SK-N-DZ (cell line): ENCODE data around the gene FAT1. TPM values are rescaled to one million over a fixed set of nuclear protein-coding genes. Genes with fewer than 3 reads are reported as not detected.
"Not testable (repeated sequence)": the region's sequence is repeated elsewhere in the genome, so short reads cannot be mapped to it uniquely, and the experiment has no call there.

ENCODE experiments used
- DNase-seq: peaks from one replicate; pipeline ENCODE4 v3.0.0-alpha.2; 2015; ENCODE audit warnings: low spot score
- polyA plus RNA-seq, 2 experiments: library from polyadenylated mRNA; depleted of rRNA; stranded (reverse); fragments of >200 nt; gene quantifications; 2 replicates each; pipeline ENCODE4 v1.2.3, GENCODE V29; 2014

Gene FAT1, protein sequence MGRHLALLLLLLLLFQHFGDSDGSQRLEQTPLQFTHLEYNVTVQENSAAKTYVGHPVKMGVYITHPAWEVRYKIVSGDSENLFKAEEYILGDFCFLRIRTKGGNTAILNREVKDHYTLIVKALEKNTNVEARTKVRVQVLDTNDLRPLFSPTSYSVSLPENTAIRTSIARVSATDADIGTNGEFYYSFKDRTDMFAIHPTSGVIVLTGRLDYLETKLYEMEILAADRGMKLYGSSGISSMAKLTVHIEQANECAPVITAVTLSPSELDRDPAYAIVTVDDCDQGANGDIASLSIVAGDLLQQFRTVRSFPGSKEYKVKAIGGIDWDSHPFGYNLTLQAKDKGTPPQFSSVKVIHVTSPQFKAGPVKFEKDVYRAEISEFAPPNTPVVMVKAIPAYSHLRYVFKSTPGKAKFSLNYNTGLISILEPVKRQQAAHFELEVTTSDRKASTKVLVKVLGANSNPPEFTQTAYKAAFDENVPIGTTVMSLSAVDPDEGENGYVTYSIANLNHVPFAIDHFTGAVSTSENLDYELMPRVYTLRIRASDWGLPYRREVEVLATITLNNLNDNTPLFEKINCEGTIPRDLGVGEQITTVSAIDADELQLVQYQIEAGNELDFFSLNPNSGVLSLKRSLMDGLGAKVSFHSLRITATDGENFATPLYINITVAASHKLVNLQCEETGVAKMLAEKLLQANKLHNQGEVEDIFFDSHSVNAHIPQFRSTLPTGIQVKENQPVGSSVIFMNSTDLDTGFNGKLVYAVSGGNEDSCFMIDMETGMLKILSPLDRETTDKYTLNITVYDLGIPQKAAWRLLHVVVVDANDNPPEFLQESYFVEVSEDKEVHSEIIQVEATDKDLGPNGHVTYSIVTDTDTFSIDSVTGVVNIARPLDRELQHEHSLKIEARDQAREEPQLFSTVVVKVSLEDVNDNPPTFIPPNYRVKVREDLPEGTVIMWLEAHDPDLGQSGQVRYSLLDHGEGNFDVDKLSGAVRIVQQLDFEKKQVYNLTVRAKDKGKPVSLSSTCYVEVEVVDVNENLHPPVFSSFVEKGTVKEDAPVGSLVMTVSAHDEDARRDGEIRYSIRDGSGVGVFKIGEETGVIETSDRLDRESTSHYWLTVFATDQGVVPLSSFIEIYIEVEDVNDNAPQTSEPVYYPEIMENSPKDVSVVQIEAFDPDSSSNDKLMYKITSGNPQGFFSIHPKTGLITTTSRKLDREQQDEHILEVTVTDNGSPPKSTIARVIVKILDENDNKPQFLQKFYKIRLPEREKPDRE (N-terminal part only)
- polyA plus RNA-seq (2014; cell fraction: cytosol; rRNA removed) = 9.6 and 10.0 TPM in 2 replicates
- 5.1 and 7.0 TPM in 2 replicates for polyA plus RNA-seq (2014; cell fraction: nucleus; rRNA removed)

DNA sequence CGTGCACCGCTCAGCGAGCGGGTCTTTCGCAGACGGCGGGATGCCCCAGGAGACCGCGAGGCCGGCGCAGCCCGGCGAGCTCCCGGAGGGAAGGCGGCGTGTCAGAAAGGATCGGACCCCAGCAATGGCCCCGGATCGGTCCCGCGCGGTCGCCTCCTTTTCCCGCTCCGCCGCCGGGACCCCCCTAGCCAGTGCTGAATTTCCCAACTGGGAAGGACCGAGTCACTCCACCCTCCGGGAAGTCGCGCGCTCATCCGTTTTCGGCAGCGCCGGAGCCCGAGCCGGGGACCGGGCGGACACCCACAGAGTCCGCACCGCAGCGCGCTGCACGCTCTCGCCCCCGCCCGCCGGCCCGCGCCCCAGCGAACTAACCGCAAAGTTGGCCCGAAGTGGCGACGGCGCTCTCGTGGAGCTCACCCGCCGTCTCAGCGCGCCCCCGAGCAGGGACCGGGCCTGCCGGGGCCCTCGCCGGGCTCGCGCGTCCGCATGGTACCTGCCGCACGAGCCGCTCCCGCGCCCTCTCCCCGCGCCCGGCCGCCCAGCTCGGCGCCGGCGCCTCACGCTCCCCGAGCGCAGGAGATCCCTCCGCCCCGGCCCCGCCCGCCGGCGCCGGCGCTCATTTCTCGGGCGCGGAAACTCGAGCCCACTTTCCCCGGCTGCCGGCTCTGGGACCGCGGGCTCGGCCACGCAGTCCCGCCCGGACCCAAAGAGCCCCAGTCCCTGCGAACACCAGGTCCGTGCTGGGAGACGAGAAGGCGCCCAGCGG lies at the start of gene FAT1:
FAT1 (minus strand) TSS at position 565 of the 766 bp plus-strand sequence. CDS start 14,029 bp downstream, outside the sequence.
- DNase-seq = peak; percentile 69

DNA sequence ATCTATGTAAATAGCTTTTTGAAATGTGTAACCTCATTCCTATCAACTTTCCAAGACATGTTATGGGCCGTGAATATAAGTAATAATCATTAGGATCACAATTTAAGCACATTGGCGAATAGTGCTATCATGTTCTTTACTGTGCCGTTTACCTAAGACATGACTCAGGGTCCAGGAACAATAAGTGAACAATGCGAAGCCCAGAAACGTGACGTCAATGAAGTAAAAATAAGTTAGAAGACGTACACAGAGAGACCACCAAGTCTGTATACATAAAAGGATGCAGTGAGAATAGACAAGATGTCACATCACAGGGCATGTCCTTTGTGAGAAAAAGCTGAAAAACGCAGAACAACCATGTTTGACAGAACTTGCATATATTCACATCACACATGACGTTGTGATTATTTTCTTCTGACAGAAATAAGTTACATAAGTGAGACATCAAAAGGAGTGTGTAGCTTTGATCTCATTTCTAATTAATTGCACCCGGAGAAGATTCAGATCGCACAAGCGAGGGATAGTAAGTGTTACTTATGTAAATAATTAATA lies 49.4 kb upstream of the FAT1 start:
- DNase-seq = no peak

DNA sequence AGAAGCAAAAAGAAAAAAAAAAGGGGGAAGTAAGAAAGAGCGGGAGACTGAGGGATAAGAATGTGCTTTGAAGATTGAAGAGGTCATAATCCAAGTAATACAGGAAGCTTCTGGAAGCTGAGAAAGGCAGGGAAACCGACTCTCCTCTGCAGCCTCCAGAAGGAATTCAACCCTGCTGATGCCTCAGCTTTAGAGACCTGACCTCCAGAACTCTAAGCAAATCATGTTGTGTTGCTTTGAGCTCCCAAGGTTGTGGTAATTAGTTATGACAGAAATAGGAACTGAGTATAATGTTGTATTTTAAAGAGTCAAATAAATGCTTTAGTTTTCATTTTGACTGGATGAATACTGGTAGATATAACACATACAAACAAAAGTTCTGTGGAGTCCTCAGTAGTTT lies 48.0 kb upstream of the FAT1 start:
- no peak for DNase-seq

DNA sequence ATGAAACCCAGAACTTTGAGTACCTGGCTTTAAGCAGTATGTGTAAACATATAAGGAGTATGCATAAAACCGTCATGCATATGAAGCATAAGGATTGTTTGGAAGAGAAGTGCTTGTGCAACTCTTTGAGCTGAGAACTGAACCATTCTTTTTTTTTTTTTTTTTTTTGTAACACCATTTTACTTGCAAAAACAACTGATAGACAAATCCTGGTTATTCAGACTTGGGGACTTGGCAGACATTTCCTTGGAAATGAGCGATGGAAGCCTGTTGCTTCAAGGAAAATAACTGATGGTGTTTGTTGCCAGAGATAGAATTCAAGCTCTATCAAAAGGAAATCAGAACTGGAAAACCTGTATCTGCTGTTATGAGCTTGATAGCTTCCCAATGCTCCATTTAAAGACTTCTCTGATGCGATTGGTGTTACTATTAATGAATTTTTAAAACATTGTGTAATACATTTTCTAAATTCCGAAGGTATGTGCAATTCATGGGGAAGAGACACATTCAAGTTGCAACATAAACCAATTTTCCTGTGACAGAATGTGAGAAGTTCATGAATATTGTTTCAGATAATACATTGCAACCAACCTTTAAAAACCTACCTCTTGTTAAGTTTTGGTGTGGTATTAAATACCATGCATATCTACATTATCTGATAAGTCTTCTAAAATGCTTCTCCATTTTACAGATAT lies 47.0 kb upstream of the FAT1 start:
- DNase-seq = no peak

DNA sequence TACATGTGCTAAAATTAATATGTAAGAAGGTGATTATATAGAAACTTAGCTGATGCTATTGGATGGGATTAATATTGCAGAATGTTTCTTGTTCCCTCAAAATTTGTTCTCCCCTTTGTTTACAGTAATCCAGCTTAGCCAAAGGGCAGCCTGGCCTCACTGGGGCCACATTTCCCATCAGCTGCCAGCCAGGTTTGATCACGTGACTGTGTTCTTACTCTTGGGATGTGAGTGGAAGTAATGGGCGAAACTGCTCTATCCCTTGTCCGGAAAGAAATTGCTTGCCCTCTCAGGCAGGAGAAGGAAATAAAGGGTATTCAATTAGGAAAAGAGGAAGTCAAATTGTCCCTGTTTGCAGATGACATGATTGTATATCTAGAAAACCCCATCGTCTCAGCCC lies 44.1 kb upstream of the FAT1 start:
- no peak for DNase-seq

DNA sequence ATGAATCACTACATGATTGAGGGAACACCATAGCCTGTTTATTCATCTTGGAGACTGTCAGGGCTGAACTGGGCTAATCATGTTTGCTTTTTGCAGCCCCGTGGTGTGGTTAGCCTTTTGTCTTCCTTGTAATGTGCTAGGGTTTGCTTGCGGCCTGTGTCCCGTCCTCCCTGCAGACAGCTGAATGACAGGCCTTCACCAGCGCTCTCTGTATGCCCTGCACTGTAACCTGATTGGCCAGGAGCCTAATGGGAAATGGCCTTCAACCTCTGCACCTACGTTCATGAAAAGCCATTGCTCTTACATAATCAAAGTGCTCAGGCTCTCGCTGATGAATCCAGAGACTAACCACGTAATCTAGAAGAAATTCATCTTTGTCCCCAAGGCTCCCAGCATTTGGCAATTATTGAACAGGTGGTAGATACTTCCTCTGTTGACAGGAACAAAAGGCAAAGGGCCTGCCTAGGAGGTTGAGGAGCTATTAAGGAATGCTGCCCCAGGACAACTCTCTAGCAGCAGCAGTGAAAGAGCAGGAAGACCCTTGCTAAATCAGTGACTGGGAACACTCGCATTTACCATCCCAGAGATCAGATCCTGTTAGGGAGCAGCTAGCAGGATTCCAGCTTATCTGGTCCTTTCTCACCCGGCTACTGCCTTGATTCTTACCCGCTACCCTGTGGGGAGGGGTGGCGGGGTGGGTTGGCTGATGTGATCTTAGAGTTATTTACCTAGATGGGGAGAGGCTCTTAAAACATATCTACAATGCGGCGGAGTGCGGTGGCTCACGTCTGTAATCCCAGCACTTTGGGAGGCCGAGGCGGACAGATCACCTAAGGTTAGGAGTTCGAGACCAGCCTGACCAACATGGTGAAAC lies 42.3 kb upstream of the FAT1 start:
- peak; percentile 6 for DNase-seq

DNA sequence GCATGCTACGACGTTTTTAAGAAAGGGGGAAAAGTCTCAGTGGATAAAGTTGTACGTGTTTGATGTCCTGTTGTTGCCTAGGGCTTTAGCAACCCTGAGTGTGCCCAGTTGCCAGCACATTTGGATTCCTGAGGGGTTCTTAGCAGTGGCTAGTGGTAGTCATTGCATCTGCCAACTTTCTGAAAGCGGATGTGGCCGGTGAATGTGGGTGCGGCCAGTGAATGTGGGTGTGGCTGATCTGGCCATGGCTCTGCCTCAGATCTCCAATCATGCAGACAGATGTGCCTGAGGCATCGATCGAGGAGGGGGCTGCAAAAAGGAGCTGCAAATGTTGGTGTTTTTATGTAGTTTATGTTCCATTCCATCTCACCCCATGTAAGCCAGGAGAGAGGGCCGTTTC lies 41.5 kb upstream of the FAT1 start:
- DNase-seq = peak; percentile 3

DNA sequence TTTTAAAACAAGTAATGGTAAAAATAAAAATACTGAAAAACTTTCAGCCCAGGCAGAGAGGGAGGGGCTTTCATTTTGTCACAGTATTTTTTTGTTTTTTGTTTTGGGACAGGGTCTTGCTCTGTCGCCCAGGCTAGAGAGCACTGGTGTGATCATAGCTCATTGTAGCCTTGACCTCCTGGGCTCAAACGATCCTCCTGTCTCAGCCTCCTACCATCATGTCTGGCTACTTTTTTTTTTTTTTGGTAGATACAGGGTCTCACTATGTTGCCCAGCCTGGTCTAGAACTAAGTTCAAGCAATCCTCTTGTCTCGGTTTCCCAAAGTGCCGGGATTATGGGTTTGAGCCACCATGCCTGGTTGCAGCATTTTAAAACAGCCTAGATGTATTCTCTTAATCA lies 40.8 kb upstream of the FAT1 start:
- DNase-seq = no peak

DNA sequence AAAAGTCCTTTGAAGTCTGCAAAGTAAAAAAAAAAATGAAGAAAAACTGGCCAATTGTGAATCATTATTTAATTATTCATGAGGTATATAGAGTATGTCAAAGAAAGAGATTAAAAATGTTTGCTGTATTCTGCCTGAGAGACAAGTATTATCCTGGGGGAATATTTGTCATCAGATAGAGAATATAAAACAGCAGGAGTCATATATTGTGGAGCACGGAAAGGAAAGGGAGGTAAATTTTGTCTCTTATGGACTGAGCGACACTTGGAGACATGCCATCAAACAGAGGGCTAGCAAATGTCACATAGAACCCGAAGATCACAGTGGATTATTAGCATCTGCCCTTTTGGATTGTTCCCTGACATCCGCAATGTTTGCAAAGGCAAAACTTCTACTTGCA lies 39.2 kb upstream of the FAT1 start:
- no peak for DNase-seq

DNA sequence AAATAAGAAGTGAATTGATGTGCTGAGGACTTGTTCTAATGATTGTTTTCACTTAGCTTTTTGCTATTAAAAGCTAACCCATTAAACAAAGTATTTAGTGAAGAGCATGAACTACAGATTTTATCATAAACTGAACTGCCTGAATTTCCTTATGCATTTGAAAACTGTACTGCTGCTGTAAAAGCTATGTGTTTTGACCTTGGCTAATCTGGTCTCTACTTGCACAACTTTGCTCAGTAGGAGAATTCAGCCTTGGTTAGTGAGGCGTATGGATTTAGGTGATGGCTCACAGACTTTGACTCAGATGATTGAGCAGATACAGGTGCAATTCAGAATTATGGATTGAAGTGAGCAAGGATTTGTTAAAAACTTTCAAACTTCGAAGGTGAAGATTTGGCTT lies 38.7 kb upstream of the FAT1 start:
- DNase-seq = no peak

DNA sequence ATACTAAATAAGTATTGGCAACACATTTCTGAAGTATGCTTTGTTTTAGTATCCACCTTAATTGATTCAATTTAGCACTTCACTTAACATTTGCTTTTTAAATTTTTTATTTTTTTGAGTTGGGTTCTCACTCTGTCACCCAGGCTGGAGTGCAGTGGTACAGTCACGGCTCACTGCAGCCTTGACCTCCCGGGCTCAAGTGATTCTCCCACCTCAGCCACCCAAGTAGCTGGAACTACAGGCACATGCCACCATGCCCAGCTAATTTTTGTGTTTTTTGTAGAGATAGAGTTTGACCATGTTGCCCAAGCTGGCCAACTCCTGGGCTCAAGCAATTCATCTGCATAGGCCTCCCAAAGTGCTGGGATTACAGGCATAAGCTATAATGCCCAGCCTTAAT lies 38.3 kb upstream of the FAT1 start:
- DNase-seq = not testable (repeated sequence)

DNA sequence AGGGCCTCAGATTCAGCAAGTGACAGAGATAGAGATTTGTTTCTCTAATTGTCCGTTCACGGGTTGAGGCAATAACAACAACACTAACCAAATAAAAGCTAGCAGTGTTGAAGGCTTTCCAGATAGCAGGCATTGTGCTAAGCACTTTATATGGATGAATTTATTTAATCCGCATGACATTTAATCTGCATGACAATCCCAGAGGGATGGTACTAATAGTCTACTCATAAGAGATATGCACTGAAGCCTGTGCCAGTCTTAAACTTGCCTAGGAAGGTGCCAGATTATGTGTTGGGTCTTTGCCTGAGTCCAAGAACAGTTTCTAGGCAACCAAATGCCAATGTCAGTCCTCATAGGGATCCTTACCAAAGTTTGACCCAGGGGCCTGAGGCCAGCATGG lies 37.7 kb upstream of the FAT1 start:
- no peak for DNase-seq

DNA sequence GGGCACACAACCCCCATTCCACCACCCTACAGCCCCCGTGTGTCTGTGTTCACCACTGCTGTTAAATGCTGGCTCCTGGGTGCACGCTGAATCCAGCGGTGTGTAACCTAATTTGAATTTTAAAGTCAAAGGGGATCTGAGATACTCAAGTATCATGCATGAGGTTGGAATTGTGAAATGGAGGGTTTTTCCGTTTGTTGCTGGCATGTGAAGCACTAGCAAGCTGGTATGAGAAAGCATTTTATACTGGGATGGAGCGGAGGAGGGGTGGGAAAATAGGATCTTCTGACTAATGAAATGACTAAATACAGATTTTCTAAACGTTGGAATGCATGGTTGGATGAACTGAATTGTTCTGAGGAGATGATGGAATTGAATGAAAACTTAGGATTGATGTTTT lies 36.9 kb upstream of the FAT1 start:
- DNase-seq = no peak

DNA sequence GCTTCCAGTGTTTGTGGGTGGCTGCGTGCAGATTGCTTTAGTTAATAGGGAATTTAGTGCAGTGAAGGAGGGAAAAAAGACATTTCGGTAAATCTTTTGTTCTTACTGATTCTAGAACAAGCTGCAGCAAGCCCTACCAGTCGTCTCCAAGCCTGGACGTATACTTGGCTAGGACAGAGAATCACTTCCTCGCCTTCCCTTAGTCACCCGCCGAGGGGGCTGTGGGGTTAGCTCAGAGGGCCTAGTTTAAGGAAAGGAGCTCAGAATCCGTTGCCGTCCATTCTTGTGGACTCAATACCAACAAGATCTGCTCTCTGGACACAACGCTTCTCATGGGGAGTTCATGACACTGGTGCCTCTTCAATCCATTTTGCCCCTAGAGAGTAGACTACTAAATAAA lies 36.3 kb upstream of the FAT1 start:
- DNase-seq = no peak

DNA sequence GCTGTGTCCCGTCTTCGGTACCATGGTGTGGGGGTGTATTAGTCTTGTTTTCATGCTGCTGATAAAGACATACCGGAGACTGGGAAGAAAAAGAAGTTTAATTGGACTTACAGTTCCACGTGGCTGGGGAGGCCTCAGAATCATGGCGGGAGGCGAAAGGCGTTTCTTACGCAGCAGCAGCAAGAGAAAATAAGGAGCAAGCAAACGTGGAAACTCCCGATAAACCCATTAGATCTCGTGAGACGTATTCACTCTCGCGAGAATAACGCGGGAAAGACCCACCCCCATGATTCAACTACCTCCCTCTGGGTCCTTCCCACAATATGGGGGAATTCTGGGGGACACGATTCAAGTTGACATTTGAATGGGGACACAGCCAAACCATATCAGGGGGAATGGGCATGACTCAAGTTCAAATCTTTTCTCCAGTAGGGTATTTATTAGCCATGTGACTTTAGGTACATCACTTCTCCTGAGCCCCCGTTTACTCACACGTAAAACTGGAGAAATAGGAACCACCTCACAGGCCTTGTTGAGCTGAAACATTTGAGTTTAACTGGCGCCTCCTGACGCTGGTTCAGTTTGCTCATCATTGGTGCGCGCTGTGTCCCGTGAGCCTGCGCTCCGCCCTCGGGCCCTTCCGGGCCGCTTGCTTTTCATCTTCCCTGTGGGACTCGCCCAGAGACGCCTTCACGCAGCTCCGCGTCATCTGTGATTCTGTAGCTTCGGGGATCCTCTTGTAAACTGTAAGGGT lies 35.5 kb upstream of the FAT1 start:
- DNase-seq = no peak

DNA sequence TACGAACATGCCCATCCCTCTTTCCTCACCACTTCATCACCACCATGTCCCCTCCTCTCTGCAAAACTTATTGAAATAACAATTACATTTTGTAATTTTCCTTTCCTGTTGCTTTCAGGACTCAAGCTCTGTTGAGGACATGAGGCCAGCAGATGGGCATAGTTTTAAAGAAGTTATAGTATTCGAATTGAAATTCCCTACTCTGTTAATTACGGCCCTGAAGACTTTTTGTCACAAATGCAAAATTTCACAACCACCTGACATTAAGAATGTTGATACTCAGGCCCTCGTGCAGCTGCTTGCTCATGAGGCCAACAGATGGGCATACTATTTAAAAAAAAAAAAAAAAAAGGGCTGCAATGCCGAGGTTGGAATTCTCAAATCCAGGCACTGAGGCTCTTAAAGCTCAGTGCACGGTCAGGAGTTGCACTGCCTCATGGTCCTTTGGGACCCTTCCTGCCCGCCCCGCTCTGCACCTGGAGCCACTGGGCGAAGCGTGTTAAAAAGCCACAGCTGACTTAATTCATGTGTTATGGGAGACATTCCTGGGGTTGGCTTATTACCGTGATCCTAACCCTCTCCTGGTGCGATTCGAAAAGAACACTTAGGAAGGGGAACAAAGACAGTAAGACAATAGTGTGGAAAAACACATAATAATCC lies 34.2 kb upstream of the FAT1 start:
- DNase-seq = no peak

DNA sequence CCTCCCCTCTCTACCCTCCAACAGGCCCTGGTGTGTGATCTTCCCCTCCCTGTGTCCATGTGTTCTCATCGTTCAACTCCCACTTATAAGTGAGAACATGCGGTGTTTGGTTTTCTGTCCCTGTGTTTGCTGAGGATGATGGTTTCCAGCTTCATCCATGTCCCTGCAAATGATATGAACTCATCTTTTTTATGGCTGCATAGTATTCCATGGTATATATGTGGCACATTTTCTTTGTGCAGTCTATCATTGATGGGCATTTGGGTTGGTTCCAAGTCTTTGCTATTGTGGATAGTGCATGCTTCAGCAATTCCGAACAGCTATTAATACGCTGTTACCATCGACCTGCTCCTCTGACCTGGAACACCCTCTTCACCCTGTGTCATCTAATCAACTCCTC lies 32.9 kb upstream of the FAT1 start:
- DNase-seq = not testable (repeated sequence)
